CD4-positive, alpha-beta T cell treated with Interferon gamma for 1 hour (primary cell): ENCODE results near the gene CHPF2.

ENCODE experiments used
- DNase-seq: peaks from one replicate; pipeline ENCODE4 v3.0.0-alpha.2; 2020

CHPF2 gene

GRCh38 chr7:151269511-151269910, 37.2 kb downstream of the CHPF2 start:
- DNase-seq, result no peak

GRCh38 chr7:151271699-151272355, 39.5 kb downstream of the CHPF2 start:
- peak; percentile 56 for DNase-seq

GRCh38 chr7:151272405-151272804, 40.1 kb downstream of the CHPF2 start:
- no peak for DNase-seq

DNA sequence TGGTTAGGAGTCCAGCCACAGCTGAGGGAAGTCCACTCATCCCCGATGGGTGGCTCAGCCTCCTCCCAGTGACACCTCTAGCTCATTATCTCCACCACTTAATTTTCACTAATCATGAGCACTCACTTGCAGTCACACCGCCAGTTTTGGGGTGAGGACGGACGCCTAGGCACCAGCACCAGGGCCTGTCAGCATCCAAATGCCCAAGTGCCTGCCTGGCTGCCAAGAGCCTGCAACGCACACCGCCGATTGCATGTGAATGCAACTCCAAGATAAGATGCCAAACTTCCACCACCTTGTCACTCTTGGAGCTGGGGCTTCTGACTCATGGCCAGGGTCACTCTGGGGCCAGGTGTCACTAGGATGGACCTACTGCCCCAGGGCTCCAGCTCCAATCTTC, 40.6 kb downstream of the CHPF2 start:
- DNase-seq, result no peak

DNA sequence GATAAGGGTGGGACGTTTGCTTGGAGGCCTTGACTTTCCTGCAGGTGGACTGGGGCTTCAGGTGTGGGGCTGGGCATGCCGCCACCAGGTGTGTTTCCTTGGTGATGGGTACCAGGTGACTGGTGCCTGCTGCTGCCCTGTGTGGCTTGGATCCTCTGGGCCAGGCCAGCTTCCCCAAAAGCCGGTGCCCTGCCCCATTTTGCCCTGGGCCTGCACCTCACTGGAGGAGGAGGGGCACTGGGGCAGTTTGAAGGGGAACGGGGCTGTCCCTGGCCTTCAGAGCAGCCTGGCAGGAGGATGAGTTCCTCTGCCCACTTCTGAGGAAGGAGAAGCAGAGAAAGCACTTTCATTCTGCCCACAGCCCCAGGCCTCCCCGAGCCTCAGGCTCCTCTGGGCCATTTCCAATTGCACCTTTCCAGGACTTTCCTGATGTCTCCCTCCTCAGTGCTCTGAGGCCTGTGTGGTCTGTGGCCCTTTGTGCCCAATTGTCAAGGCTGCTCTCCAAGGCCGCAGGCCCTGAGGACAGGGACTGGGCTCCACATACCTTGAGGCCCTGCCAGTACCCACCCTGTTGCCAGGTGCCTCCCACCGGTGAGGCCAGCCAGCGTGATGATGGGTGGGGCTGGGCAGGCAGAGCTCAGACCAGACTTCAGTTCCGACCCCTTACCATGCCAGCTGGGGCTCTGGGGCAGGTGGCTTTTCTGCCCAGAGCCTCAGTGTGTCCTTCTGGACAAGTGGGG, 41.5 kb downstream of the CHPF2 start:
- DNase-seq, result peak; percentile 46

DNA sequence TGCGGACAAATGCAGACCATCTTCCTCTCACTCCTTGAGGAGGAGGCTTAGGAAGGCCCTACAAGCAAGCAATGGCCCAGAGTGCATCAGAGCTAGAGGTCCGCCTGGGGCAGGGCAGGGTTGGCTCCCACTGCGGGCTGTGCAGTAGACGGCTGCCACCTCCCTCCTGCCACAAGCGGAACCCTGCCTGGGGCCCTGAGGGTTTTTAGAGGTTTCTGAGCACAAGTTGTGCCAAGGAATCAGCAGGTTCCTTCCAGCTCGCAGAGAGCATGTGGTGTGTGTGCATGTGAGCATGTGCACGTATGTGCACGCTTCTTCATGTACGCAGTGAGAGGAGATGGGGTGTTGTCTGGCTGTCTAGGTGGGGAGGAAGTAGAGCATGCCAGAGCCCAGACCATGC, 42.1 kb downstream of the CHPF2 start:
- no peak for DNase-seq

GRCh38 chr7:151274936-151275812, 42.9 kb downstream of the CHPF2 start:
- no peak for DNase-seq

- no peak for DNase-seq
Measured at GRCh38 chr7:151275813-151276577, 43.7 kb downstream of the CHPF2 start.

DNA sequence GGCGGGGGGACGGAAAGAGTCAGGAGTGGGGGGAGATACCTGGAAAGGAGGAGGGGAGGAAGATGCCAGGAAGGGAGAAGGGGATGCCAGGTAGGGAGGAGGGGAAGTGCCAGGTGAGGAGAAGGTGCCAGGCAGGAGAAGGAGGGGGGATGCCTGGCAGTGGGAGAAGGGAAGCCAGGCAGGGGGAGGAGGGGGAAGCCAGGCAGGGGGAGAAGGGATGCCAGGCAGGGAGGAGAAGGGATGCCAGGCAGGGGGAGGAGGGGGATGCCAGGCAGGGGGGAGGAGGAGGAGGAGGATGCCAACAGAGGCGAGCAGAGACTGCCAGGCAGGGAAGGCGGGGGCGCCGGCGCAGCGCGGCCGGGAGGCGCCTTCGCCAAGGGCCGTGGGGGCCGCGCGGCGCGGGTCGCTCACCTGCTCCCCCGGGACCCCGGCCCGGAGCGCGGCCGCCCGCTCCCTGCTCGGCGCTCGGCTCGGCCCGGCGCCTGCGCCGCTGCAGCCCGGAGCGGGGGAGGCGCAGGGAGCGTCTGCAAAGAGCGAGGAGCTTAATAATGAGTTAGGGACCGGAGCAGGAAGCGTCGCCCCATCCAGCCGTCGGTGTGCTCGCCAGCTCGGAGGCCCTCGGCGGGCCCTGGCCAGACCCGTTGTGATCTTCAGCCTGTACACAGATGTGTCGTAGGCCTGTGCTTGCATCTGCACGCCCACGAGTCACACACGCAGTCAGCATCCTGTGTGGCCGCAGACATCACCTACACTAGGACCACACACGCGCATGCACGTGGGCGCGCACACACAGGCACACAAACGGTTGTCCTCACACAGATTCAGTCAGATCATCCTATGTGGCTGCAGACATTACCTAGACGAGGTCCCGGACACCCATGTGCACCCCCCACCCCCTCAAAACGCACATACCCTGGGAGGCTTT, 44.6 kb downstream of the CHPF2 start:
- DNase-seq, result peak; percentile 48

DNA sequence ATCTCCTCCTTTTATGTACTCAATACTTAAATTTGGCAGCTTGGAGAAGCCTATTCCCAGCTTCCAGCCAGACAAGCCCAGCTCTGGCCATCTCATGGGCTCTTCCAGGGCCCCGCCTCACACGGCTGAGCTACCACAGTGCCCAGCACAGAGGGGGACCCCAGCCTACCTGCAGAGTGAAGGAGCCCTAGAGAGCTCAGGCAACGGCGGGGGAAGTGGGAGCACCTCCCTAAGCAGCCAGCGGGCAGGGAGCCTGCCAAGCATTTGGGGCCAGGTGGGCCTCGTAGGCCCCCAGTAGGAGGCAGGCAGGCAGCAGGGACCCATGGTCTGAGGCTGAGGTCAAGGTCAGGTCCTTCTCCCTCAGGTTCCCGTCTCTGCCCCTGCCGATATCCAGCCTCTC, 45.3 kb downstream of the CHPF2 start:
- DNase-seq, result no peak

DNA sequence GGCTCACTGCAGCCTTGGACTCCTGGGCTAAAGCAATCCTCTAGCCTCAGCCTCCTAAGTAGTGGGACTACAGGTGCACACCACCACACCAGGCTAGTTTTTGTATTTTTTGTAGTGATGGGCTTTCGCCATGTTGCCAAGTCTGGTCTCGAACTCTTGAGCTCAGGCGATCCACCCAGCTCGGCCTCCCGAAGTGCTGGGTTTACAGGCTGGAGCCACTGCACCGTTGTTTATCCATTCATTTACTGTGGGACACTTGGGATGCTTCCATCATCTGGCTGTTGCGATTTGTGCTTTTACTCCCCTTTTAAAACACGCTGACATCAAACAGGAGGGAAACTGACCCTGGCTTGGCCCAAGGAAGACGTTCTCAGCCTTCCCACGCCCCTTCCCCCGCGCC, 46.7 kb downstream of the CHPF2 start:
- no peak for DNase-seq

DNA sequence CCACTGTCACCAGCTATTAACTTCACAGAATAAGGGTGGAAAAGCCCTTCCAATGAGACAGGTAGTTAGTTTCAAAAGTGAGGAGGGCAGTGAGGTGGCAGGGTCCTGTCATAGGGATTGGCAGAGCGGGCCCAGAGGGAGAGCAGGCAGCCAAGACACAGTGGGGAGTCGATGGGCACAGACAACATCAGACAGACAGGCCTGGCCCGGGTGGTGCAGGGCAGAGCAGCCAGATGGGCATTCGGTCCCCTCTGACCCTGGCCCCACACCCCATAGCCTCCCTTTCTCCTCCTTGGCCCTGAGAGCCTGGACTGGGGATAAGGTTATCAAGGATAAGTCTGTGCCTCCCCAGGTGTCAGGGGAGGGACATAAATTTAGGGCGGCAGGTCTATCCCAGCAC, 47.6 kb downstream of the CHPF2 start:
- no peak for DNase-seq

- no peak for DNase-seq
Measured at GRCh38 chr7:151280388-151281019, 48.2 kb downstream of the CHPF2 start.

DNA sequence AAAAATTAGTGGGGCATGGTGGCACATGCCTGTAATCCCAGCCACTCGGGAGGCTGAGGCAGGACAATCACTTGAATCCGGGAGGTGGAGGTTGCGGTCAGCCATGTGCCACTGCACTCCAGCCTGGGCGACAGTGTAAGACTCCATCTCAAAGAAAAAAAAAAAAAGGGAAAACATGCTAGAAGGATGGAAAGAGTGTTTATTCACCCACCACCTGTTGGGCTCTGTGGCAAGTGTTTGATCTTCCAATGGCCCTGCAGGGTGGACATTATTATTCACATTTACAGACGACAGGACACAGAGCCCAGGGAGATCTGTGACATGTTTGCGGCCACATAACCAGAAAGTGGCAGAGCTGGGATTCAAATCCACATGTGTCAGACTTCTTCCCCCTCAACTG, 49.4 kb downstream of the CHPF2 start:
- DNase-seq, result no peak

- no peak for DNase-seq
Measured at GRCh38 chr7:151282111-151282510, 49.8 kb downstream of the CHPF2 start.

DNA sequence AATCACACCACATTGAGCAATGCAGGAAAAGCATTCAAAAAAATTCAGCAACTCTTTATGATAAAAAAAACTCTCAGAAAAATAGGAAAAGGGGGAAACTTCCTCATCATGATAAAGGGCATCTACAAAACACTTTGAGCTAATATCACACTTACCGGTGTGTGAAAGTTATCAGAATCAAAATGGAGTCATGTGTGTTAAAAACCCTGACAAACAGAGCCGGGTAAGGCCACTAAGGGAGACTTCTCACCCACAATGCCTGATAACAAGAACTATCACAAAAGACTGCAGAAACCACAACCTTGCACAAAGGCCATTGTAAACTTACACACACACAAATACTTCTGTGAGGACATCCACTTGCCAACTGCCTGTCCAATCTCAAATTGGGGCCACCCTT, 51.0 kb downstream of the CHPF2 start:
- no peak for DNase-seq

GRCh38 chr7:151286148-151286547, 53.9 kb downstream of the CHPF2 start:
- DNase-seq, result no peak
